Urothelium cell line (cell line): ENCODE data around the gene CLK4.

Experiments
- DNase-seq: peaks from one replicate; pipeline ENCODE4 v3.0.0; 2011; ENCODE audit warnings: low spot score, mixed read lengths
- FAIRE-seq: peaks from 2 replicates; lab custom pipeline; 2011; peaks lifted over from hg19 to GRCh38; lab: Jason Lieb, UNC

CLK4 gene

GRCh38 chr5:178640331-178641045 is 13.6 kb upstream of the CLK4 start:
- no peak for DNase-seq
- FAIRE-seq: no peak

- FAIRE-seq (no peak), DNase-seq (no peak)
Observed at GRCh38 chr5:178637356-178638074, 10.7 kb upstream of the CLK4 start.

- FAIRE-seq: no peak
- DNase-seq: no peak
Observed at GRCh38 chr5:178632285-178632684, 5.4 kb upstream of the CLK4 start.

GRCh38 chr5:178630951-178631350 is 4.1 kb upstream of the CLK4 start:
- DNase-seq (no peak), FAIRE-seq (no peak)

GRCh38 chr5:178630475-178630930 is 3.7 kb upstream of the CLK4 start:
- DNase-seq (peak; percentile 27), FAIRE-seq (no peak)

GRCh38 chr5:178627259-178627598 is 379 bp upstream of the CLK4 start:
- FAIRE-seq (no peak), DNase-seq (no peak)

GRCh38 chr5:178625679-178626483 is 969 bp downstream of the CLK4 start:
- DNase-seq (no peak), FAIRE-seq (no peak)

- DNase-seq (no peak), FAIRE-seq (no peak)
Observed at GRCh38 chr5:178624631-178625546, 2.0 kb downstream of the CLK4 start.

- FAIRE-seq (no peak), DNase-seq (no peak)
Observed at GRCh38 chr5:178622679-178623247, 4.1 kb downstream of the CLK4 start.

GRCh38 chr5:178619390-178619789 is 7.5 kb downstream of the CLK4 start:
- no peak for DNase-seq
- FAIRE-seq: no peak

- FAIRE-seq: no peak
- DNase-seq: no peak
Observed at GRCh38 chr5:178612299-178612698, 14.6 kb downstream of the CLK4 start.

GRCh38 chr5:178606269-178606668 is 20.6 kb downstream of the CLK4 start:
- no peak for FAIRE-seq
- no peak for DNase-seq

GRCh38 chr5:178605788-178606187 is 21.1 kb downstream of the CLK4 start:
- DNase-seq: no peak
- FAIRE-seq: no peak

GRCh38 chr5:178602752-178603151 is 24.1 kb downstream of the CLK4 start:
- no peak for DNase-seq
- no peak for FAIRE-seq

GRCh38 chr5:178595750-178596149 is 31.1 kb downstream of the CLK4 start:
- FAIRE-seq (no peak), DNase-seq (no peak)

- no peak for FAIRE-seq
- DNase-seq: no peak
Observed at GRCh38 chr5:178595150-178595549, 31.7 kb downstream of the CLK4 start.

GRCh38 chr5:178590924-178591423 is 35.9 kb downstream of the CLK4 start:
- no peak for DNase-seq

GRCh38 chr5:178590141-178590923 is 36.5 kb downstream of the CLK4 start, which contains the start of gene COL23A1:
COL23A1 (minus strand) TSS chr5:178590393.
- DNase-seq: no peak
- no peak for FAIRE-seq

More at GRCh38 chr5:178590924-178591423, 35.9 kb downstream of the CLK4 start:
- FAIRE-seq: no peak
